ENCODE data around the gene OR4E2. TPM values are rescaled to one million over a fixed set of nuclear protein-coding genes. Genes with fewer than 3 reads are reported as not detected.
"Not testable (repeated sequence)": the region's sequence is repeated elsewhere in the genome, so short reads cannot be mapped to it uniquely, and the experiment has no call there.

The OR4E2 gene
- polyA plus RNA-seq, 4 donors: not detected

DNA sequence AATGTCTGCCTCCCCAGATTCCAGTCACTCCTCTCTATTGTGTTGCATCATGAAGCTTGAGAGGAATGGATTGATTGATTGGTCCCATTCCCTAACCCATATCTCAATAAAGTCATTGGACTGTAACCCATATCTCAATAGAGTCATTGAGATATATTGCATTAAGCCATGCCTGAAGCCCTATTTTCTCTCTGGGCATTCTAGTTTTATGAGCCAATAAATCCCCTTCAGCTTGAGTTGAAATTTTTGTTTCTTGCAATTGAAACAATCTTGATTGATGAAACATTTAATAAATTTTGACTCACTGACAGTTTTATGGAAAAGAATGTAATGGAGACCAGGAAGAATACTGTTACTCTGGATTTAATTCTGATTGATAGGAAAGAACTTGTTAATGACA lies 40.8 kb downstream of the OR4E2 start:
- DNase-seq (ENCODE audit: low read depth in 4 of 4, low spot score in 2 of 4): no peak

DNA sequence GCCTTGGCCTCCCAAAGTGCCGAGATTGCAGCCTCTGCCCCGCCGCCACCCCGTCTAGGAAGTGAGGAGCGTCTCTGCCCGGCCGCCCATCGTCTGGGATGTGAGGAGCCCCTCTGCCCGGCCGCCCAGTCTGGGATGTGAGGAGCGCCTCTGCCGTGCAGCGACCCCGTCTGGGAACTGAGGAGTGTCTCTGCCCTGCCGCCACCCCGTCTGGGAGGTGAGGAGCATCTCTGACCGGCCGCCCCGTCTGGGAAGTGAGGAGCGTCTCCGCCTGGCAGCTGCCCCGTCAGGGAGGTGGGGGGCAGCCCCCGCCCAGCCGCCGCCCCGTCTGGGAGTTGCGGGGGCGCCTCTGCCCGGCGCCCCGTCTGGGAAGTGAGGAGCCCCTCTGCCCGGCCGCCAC lies 44.0 kb downstream of the OR4E2 start:
- DNase-seq (ENCODE audit: low read depth in 4 of 4, low spot score in 2 of 4): not testable (repeated sequence)

DNA sequence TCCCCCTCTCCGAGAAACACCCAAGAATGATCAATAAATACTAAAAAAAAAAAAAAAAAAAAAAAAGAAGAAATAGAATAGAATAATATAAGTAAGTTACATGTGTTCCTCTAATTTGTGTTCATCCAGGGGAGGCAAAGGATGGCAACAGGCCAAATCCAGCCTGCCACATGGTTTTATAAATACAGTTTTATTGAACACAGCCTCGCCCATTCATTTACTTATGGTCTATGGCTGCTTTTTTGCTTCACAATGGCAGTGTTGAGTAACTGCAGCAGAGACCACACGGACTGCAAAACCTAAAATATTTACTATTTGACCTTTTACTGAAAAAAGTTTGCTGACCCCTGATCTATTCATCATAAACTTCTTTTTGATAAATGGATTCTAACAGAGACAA lies 44.9 kb downstream of the OR4E2 start:
- not testable (repeated sequence) for DNase-seq (ENCODE audit: low read depth in 4 of 4, low spot score in 2 of 4)

DNA sequence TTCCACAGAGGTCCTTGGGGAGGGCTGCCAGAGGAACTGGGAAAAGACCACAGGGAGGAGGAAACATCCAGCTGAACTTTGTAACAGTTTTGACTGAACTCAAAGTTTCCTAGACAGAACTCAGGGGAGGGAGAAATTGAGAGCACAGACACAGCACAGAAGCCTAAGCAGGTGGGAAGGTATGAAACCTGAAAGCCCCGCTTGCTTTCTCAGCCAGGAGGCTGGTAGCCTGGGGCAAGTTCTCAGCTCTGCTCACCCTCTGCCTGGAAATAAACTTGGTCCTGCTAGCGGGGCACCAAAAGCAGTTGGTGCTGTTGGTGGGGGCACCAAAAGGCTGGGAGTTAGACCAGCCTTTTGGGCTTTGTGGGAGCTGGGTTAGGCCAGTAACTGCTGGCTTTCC lies 45.9 kb downstream of the OR4E2 start:
- DNase-seq (ENCODE audit: low read depth in 4 of 4, low spot score in 2 of 4): no peak

DNA sequence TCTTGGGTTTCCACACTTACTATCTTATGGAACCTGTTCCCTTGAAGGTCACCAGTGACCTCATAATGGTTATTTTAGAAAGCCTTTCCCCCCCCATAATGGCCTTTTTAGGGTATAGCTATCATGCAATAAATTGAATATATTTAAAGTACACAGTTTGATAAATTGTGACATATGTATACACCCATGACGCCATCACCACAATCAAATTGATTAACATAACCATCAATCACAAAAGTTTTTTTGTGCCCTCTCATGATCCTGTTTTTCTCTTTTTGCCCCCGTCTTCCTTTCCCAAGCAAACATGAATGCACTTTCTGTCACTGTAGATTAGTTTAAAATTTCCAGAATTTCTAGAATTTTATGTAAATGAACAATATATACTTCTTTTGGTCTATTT lies 48.7 kb downstream of the OR4E2 start:
- DNase-seq (ENCODE audit: low read depth in 4 of 4, low spot score in 2 of 4): no peak

DNA sequence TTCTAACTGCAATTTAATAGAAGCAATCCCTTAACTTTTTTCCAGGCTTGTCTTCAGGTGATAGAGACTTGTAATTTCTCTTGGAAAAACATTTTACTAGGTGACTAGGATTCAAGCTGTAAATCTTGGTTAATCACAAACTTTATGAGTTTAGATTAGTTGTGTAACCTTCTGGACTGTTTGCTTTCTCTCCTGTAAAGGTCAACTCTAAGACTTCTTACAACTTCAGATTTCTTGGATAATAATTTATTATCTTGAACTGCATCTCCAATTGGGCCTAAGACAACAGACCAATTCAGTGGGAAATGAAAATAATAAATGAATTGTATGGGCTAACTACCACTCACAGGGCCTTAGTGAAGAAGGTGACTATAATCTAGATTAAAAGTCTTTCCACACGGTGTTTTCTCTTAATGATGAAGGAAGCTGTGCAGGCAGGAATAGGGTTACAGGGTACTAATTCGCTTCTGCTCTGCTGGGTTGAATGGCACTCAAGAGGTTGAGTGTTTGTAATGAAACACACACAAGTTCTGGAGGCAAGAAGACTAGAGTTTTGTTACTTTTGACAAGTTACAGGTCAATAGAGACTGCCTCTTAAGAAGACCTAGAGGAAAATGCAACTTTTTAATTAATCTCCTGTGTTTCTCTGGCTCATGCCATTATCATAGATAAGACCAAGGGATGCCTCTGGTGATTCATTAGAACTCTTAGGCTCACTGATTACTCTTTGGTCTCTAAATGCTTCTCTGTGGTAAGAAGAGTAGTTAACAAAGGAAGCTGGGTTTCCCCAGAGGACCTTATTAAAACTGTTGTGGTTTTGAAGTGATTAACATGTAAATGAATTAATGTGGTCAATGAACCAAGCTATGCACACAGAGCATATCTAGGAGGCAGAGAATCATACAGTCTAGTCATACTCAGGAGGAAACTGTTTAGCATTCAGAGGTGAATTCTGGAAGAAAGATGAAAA lies 50.0 kb downstream of the OR4E2 start:
- no peak for DNase-seq (ENCODE audit: low read depth in 4 of 4, low spot score in 2 of 4)

DNA sequence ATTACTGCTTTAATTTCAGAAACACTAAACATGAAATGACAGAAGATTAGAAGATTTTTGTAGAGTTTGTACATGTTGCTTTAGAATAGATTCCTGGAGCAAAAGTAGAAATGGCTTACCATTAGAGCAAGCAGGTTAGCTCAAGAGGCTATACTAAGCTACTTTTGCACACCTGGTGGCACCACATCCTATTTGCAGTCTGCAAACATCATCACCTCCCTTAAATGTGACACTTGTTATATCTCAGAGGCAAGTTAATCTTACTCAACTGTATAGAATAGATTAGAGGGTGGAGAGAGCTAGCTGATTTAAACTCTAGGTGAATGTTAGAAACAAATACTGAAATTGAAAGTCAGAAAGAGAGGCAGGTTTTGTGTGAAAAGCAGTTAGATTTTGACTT lies 50.7 kb downstream of the OR4E2 start:
- DNase-seq (ENCODE audit: low read depth in 4 of 4, low spot score in 2 of 4): no peak

DNA sequence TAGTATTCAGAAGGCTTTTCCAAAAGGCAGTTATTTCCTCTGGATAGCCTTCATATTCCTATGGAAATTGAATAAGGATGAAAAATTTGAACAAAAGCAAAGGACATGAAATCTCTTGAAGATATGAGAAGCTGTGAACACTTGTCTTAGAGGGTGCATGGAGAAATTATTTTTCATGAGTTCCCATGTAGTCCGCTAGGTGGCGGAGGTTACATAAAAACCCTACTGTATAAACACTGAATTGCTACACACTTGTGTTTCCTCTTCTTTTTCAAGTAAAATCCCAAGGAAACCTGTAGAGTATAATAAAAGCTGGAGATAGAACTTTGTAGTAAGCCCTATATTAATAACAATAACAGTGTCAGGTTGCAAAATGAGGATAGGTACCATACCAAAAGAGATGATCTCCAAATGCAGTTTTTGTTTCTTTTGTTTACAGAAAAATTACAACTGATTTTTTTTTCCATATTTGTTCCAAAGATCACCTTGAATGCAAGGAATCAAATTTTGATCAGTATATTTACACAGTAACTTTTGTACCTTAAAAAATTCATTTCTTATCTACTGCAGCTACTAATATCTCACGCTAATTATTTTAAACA lies 57.8 kb downstream of the OR4E2 start:
- peak in 1 of 4 donors; percentile 5 for DNase-seq (ENCODE audit: low read depth in 4 of 4, low spot score in 2 of 4)

DNA sequence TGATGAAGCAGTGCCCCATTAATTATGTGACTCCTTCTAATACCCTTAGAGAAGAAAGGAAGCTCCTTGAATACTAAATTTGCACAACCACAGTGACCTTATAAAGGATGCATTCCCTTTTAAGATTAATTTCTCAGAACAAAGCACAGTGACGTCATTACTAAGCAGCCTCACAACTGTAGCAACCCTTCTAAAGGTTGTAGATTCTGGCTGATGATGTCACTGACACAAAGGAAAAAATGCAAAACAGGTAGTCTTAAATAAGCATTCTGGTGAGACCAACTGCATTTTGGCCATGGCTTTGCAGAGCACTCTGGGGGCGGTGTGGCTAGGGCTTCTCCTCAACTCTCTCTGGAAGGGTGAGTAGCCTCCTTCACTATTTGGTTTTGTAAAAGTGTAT lies 58.4 kb downstream of the OR4E2 start:
- no peak for DNase-seq (ENCODE audit: low read depth in 4 of 4, low spot score in 2 of 4)

DNA sequence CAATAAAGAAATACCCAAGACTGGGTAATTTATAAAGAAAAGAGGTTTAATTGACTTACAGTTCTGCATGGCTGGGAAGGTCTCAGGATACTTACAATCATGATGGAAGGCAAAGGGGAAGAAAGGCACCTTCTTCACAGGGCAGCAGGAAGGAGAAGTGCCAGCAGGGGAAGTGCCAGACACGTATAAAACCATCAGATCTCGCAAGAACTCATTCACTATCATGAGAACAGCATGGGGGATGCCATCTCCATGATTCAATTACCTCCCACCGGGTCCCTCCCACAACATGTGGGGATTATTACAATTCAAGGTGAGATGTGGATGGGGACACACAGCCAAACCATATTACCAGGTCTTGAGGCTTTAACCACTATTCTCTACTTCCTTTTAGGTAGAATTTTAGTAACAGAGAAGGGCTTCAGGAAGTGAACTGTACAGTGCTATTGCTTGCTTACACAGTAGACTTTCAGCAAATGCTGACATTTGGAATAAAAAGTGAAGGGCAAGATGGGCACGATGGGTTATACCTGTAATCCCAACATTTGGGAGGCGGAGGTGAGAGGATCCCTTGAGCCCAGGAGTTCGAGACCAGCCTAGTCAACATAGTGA lies 60.8 kb downstream of the OR4E2 start:
- DNase-seq (ENCODE audit: low read depth in 4 of 4, low spot score in 2 of 4): no peak

Other genes with a start within 250 kb of the OR4E2 start
- 10 to 100 TPM; 61.6 to 82.7 (median 73.9) TPM for gene CHD8, start 197.7 kb upstream of the OR4E2 start, polyA plus RNA-seq (ENCODE audit: insufficient read length in 4 of 4)
- 10 to 100 TPM; 37.7 to 49.1 (median 42.2) TPM for gene RAB2B, start 176.9 kb upstream of the OR4E2 start, polyA plus RNA-seq (ENCODE audit: insufficient read length in 4 of 4)
- 10 to 100 TPM; 52.9 to 67.5 (median 61.7) TPM for gene TOX4, start 176.6 kb upstream of the OR4E2 start, polyA plus RNA-seq (ENCODE audit: insufficient read length in 4 of 4)
- 100 to 1,000 TPM in 2 of 4 donors, 10 to 100 TPM in 2; 69.6 to 110 (median 99.1) TPM for gene METTL3, start 142.5 kb upstream of the OR4E2 start, polyA plus RNA-seq (ENCODE audit: insufficient read length in 4 of 4)
- 10 to 100 TPM; 54.3 to 65.8 (median 59.0) TPM for gene SALL2, start 127.5 kb upstream of the OR4E2 start, polyA plus RNA-seq (ENCODE audit: insufficient read length in 4 of 4)
- gene OR10G3, start 73.8 kb upstream of the OR4E2 start, polyA plus RNA-seq (ENCODE audit: insufficient read length in 4 of 4): under 1 TPM in 1 of 4 donors, not detected in 3; 0.06 TPM
- not detected for gene OR10G2, start 18.9 kb upstream of the OR4E2 start, polyA plus RNA-seq (ENCODE audit: insufficient read length in 4 of 4)
- gene OR4E1, start 20.0 kb downstream of the OR4E2 start, polyA plus RNA-seq (ENCODE audit: insufficient read length in 4 of 4): under 1 TPM in 2 of 4 donors, not detected in 2; 0.05 to 0.06 TPM

Data from left renal cortex interstitium (tissue), 4 donors.